Neural progenitor cell (in vitro differentiated cells): ENCODE results near the gene GNB5. TPM values are rescaled to one million over a fixed set of nuclear protein-coding genes. Genes with fewer than 3 reads are reported as not detected.
A peak's percentile ranks its signal among the peaks of the same experiment; 100 is the strongest.

Experiments
- DNase-seq: peaks from one replicate; pipeline ENCODE4 v3.0.0-alpha.2; 2016; ENCODE audit warnings: low spot score
- H2AFZ ChIP-seq: fragments of 200-600 bp; sonication (generic); replicated peaks from 2 replicates; pipeline ENCODE4 v1.6.1; 2016; ENCODE audit warnings: antibody characterized with exemption
- H3F3A ChIP-seq: fragments of 200-600 bp; sonication (generic); 2 replicates; pipeline ENCODE4 v1.6.1; 2016; ENCODE audit warnings: antibody characterized with exemption, low read depth
- H3K27ac ChIP-seq: fragments of 200-600 bp; sonication (generic); 2 replicates; pipeline ENCODE4 v1.5.1; 2016; ENCODE audit warnings: mild to moderate bottlenecking
- H3K27me3 ChIP-seq: fragments of 200-600 bp; sonication (generic); 2 replicates; pipeline ENCODE4 v1.6.1; 2016; ENCODE audit warnings: mild to moderate bottlenecking, moderate library complexity
- H3K36me3 ChIP-seq: fragments of 200-600 bp; sonication (generic); 2 replicates; pipeline ENCODE4 v1.5.1; 2016
- H3K4me1 ChIP-seq: fragments of 200-600 bp; sonication (generic); 2 replicates; pipeline ENCODE4 v1.6.1; 2016; ENCODE audit warnings: mixed run types
- H3K4me2 ChIP-seq: fragments of 200-600 bp; sonication (generic); 2 replicates; pipeline ENCODE4 v1.6.1; 2016
- H3K4me3 ChIP-seq: fragments of 200-600 bp; sonication (generic); 2 replicates; pipeline ENCODE4 v1.5.1; 2016
- H3K79me2 ChIP-seq: fragments of 200-600 bp; sonication (generic); 2 replicates; pipeline ENCODE4 v1.6.1; 2016; ENCODE audit warnings: low read depth
- H3K9ac ChIP-seq: fragments of 200-600 bp; sonication (generic); 2 replicates; pipeline ENCODE4 v1.6.1; 2016
- H3K9me3 ChIP-seq: fragments of 200-600 bp; sonication (generic); 2 replicates; pipeline ENCODE4 v1.5.1; 2016; ENCODE audit warnings: low read depth
- H4K20me1 ChIP-seq: fragments of 200-600 bp; sonication (generic); 2 replicates; pipeline ENCODE4 v1.6.1; 2016; ENCODE audit warnings: low read depth
- H3K27ac Mint-ChIP-seq: 3 replicates; pipeline ENCODE4 v1.8.0; 2021; ENCODE audit warnings: mixed read lengths
- H3K27me3 Mint-ChIP-seq: 2 replicates; pipeline ENCODE4 v1.8.0; 2022; ENCODE audit warnings: low read depth, mild to moderate bottlenecking, inconsistent platforms, moderate library complexity, mixed read lengths; ENCODE audit not compliant: insufficient read depth
- H3K36me3 Mint-ChIP-seq: 3 replicates; pipeline ENCODE4 v1.8.0; 2021; ENCODE audit warnings: mixed read lengths
- H3K4me1 Mint-ChIP-seq: 3 replicates; pipeline ENCODE4 v1.8.0; 2021; ENCODE audit warnings: mixed read lengths
- H3K4me3 Mint-ChIP-seq: 3 replicates; pipeline ENCODE4 v1.8.0; 2021; ENCODE audit warnings: mild to moderate bottlenecking, moderate library complexity, mixed read lengths
- H3K9me3 Mint-ChIP-seq: 3 replicates; pipeline ENCODE4 v1.8.0; 2020; ENCODE audit warnings: mixed read lengths
- EZH2 ChIP-seq: fragments of 200-600 bp; sonication (generic); IDR thresholded peaks from 2 replicates; pipeline ENCODE4 v1.6.1; 2017; ENCODE audit warnings: antibody characterized with exemption, mild to moderate bottlenecking, moderate library complexity
- EZH2phosphoT487 ChIP-seq: fragments of 200-600 bp; sonication (generic); IDR thresholded peaks from 2 replicates; pipeline ENCODE4 v1.6.1; 2017; ENCODE audit warnings: antibody characterized with exemption
- total RNA-seq: library from RNA; depleted of rRNA; stranded (reverse); fragments of >200 nt; gene quantifications from 2 replicates; pipeline ENCODE4 v1.2.3, GENCODE V29; 2015; ENCODE audit warnings: low replicate concordance
- TF ChIP-seq, protein P1 (sequence below): fragments of 200-600 bp; sonication (generic); IDR thresholded peaks from 2 replicates; pipeline ENCODE4 v1.5.1; 2017; ENCODE audit warnings: antibody characterized with exemption, mild to moderate bottlenecking

GNB5 gene
- total RNA-seq, 1 donor from 2014 or later: 36.0 TPM

DNA sequence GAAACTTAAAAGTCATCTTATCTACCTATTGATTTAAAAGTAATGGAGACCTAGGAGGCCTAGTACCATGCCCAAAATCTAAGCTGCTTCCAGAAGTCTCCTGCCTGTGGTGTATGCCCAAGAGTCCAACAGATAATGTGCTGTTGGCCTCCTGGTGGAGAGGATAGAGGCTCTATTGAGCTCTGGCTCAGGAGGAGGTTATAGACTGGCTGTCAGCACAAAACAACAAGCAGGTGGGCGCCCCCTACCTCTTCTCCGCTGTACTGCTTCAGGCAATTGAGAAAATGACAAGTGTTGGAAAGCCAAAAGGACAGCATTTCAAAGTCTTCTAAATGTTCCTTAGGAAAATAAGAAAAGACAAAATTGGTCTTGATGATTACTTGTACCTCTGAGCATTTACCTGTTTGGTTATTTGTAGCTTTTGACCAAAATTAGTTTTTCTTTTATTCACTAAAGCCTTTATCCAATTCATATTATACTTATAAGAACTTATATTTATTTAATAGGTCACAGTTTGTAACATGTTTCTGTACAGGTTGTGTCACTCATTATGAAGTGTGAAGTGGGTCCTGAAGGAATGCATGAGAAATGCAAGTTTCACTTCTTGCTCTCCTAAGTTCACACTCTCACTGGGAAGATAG lies 17.2 kb upstream of the GNB5 start:
- no peak overlapping the region for H3K4me2 ChIP-seq
- no peak overlapping the region for H3K4me3 ChIP-seq
- Mint-ChIP-seq H3K27ac (no peak overlapping the region), H3K9me3 (no peaks in the 10 kb centered on the region), H3K4me1 (peaks cover 2% of the 10 kb centered on the region), H3K36me3 (peaks cover 8% of the 10 kb centered on the region), H3K4me3 (no peak overlapping the region), H3K27me3 (peaks cover 5% of the 10 kb centered on the region)
- H3K79me2 ChIP-seq: no peaks in the 10 kb centered on the region
- no peak overlapping the region for H3K9ac ChIP-seq
- no peaks in the 10 kb centered on the region for H3K36me3 ChIP-seq
- no peaks in the 10 kb centered on the region for H4K20me1 ChIP-seq
- TF ChIP-seq, protein P1, sequence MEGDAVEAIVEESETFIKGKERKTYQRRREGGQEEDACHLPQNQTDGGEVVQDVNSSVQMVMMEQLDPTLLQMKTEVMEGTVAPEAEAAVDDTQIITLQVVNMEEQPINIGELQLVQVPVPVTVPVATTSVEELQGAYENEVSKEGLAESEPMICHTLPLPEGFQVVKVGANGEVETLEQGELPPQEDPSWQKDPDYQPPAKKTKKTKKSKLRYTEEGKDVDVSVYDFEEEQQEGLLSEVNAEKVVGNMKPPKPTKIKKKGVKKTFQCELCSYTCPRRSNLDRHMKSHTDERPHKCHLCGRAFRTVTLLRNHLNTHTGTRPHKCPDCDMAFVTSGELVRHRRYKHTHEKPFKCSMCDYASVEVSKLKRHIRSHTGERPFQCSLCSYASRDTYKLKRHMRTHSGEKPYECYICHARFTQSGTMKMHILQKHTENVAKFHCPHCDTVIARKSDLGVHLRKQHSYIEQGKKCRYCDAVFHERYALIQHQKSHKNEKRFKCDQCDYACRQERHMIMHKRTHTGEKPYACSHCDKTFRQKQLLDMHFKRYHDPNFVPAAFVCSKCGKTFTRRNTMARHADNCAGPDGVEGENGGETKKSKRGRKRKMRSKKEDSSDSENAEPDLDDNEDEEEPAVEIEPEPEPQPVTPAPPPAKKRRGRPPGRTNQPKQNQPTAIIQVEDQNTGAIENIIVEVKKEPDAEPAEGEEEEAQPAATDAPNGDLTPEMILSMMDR: peak; percentile 99
- TF ChIP-seq EZH2: no peak
- H3K27me3 ChIP-seq: no peaks in the 10 kb centered on the region
- no peaks in the 10 kb centered on the region for H3K9me3 ChIP-seq
- DNase-seq: peak; percentile 85
- H3K4me1 ChIP-seq: peaks cover 3% of the 10 kb centered on the region
- no peaks in the 10 kb centered on the region for H3F3A ChIP-seq
- no peak overlapping the region for H3K27ac ChIP-seq
- H2AFZ ChIP-seq: no peak overlapping the region

GRCh38 chr15:52207191-52207590 lies 16.0 kb upstream of the GNB5 start:
- H3K4me3 Mint-ChIP-seq: no peak overlapping the region
- H3K36me3 ChIP-seq: no peaks in the 10 kb centered on the region
- no peaks in the 10 kb centered on the region for H3K9me3 Mint-ChIP-seq
- no peaks in the 10 kb centered on the region for H3K27me3 ChIP-seq
- DNase-seq: no peak
- H3K27ac ChIP-seq: no peak overlapping the region
- H3K9me3 ChIP-seq: no peaks in the 10 kb centered on the region
- H3K4me1 Mint-ChIP-seq: peaks cover 2% of the 10 kb centered on the region
- no peak overlapping the region for H3K27ac Mint-ChIP-seq
- no peak overlapping the region for H3K9ac ChIP-seq
- no peaks in the 10 kb centered on the region for H3K79me2 ChIP-seq
- no peaks in the 10 kb centered on the region for H4K20me1 ChIP-seq
- peaks cover 5% of the 10 kb centered on the region for H3K27me3 Mint-ChIP-seq
- H2AFZ ChIP-seq: no peak overlapping the region
- no peak overlapping the region for H3K4me3 ChIP-seq
- no peaks in the 10 kb centered on the region for H3F3A ChIP-seq
- H3K36me3 Mint-ChIP-seq: peaks cover 8% of the 10 kb centered on the region
- peaks cover 3% of the 10 kb centered on the region for H3K4me1 ChIP-seq
- no peak overlapping the region for H3K4me2 ChIP-seq
- TF ChIP-seq, protein P1: no peak
- no peak for TF ChIP-seq EZH2
- TF ChIP-seq EZH2phosphoT487: no peak

- Mint-ChIP-seq H3K9me3 (no peaks in the 10 kb centered on the region), H3K4me3 (no peak overlapping the region), H3K27ac (no peak overlapping the region), H3K27me3 (peaks cover 5% of the 10 kb centered on the region), H3K36me3 (peaks cover 8% of the 10 kb centered on the region), H3K4me1 (peaks cover 2% of the 10 kb centered on the region)
- H3K4me2 ChIP-seq: no peak overlapping the region
- peaks cover 3% of the 10 kb centered on the region for H3K4me1 ChIP-seq
- no peak overlapping the region for H3K27ac ChIP-seq
- no peak overlapping the region for H3K4me3 ChIP-seq
- H3K36me3 ChIP-seq: no peaks in the 10 kb centered on the region
- TF ChIP-seq EZH2: no peak
- no peak for TF ChIP-seq EZH2phosphoT487
- TF ChIP-seq, protein P1: no peak
- no peaks in the 10 kb centered on the region for H3K9me3 ChIP-seq
- no peak overlapping the region for H2AFZ ChIP-seq
- H4K20me1 ChIP-seq: no peaks in the 10 kb centered on the region
- no peaks in the 10 kb centered on the region for H3K79me2 ChIP-seq
- no peaks in the 10 kb centered on the region for H3F3A ChIP-seq
- no peak overlapping the region for H3K9ac ChIP-seq
- no peaks in the 10 kb centered on the region for H3K27me3 ChIP-seq
- no peak for DNase-seq
Measured at GRCh38 chr15:52206446-52206845, 15.3 kb upstream of the GNB5 start.
